HCT116 (cell line): ENCODE measurements around the gene PGM2L1. TPM values are rescaled to one million over a fixed set of nuclear protein-coding genes. Genes with fewer than 3 reads are reported as not detected.

Source experiments
- ATAC-seq: fragments of 200-7000 bp; cut with Tn5 transposase; 2 replicates; pipeline ENCODE4 v1.9.1; 2020; ENCODE audit warnings: mild to moderate bottlenecking, moderate library complexity
- BruUV-seq: library from RNA; stranded (reverse); fragments of 400-500 nt; replicated peaks from 2 replicates; lab custom pipeline; 2021; lab: Mats Ljungman, UMichigan
- CTCF ChIA-PET: fragments of 300-600 bp; sonication (Branson Sonifier 250); formaldehyde crosslinking; loops from one replicate; lab custom pipeline; 2021; ENCODE audit warnings: antibody characterized with exemption; lab: Charles Lee
- POLR2A ChIA-PET: fragments of 300-600, 350-600 bp; sonication (Branson Sonifier 250); formaldehyde crosslinking; loops from one replicate; lab custom pipeline; 2021; ENCODE audit warnings: antibody characterized with exemption; lab: Charles Lee
- RAD21 ChIA-PET, 2 experiments: fragments of 300-600 bp; sonication (Branson Sonifier 250); formaldehyde crosslinking; loops; one replicate each; lab custom pipeline; 2023; ENCODE audit warnings: low total read pairs in 2 of 2; ENCODE audit not compliant: uncharacterized antibody in 2 of 2, unreplicated experiment in 2 of 2, low non-redundant PET in 1 of 2; lab: Charles Lee
- DNase-seq: peaks from one replicate; pipeline ENCODE4 v3.0.0-alpha.2; 2010; ENCODE audit warnings: low read depth, low spot score
- H2AFZ ChIP-seq: fragments of 200-600 bp; shearing (Covaris generic), sonication (generic); 2 replicates; pipeline ENCODE4 v1.6.1; 2017; ENCODE audit warnings: low read depth, mixed run types, mixed read lengths, antibody characterized with exemption, low read length; ENCODE audit not compliant: poor library complexity, severe bottlenecking
- H3K27ac ChIP-seq: 2 replicates; pipeline ENCODE4 v1.5.1; 2012; ENCODE audit warnings: low read depth, low read length
- H3K27me3 ChIP-seq: fragments of 200-600 bp; sonication (generic); 2 replicates; pipeline ENCODE4 v1.6.1; 2016; ENCODE audit warnings: mixed run types, low read length, mixed read lengths; ENCODE audit not compliant: insufficient read depth
- H3K36me3 ChIP-seq, 2 experiments: fragments of 200-500 bp in 1 of 2; fragments of 200-600 bp in 1 of 2; sonication (Bioruptor generic) in 1 of 2; sonication (generic) in 1 of 2; 2 replicates each; pipeline versions ENCODE4 v1.5.1 to v1.6.1; 2014 to 2016; ENCODE audit warnings: low read length in 2 of 2, inconsistent platforms in 1 of 2, mixed read lengths in 1 of 2, mixed run types in 1 of 2; ENCODE audit not compliant: insufficient read depth in 2 of 2, control insufficient read depth in 1 of 2
- H3K4me1 ChIP-seq, 2 experiments: fragments of 200-600 bp in 1 of 2; sonication (generic) in 1 of 2; 2 replicates each; pipeline versions ENCODE4 v1.5.1 to v1.6.1; 2012 to 2017; ENCODE audit warnings: low read length in 2 of 2, inconsistent platforms in 1 of 2, mild to moderate bottlenecking in 1 of 2, mixed read lengths in 1 of 2, mixed run types in 1 of 2, moderate library complexity in 1 of 2; ENCODE audit not compliant: insufficient read depth in 2 of 2, control insufficient read depth in 1 of 2
- H3K4me2 ChIP-seq: fragments of 200-600 bp; sonication (generic); 2 replicates; pipeline ENCODE4 v1.6.1; 2017; ENCODE audit warnings: mixed run types, low read length, mixed read lengths
- H3K4me3 ChIP-seq, 2 experiments: fragments of 200-600 bp in 1 of 2; sonication (generic) in 1 of 2; replicated peaks in 1 of 2; 2 replicates each; pipeline ENCODE4 v1.5.1; 2011 to 2016; ENCODE audit warnings: low read length in 2 of 2, control low read depth in 1 of 2, low read depth in 1 of 2, mild to moderate bottlenecking in 1 of 2, mixed read lengths in 1 of 2, mixed run types in 1 of 2
- H3K79me2 ChIP-seq: fragments of 200-600 bp; sonication (generic); 2 replicates; pipeline ENCODE4 v1.6.1; 2017; ENCODE audit warnings: mild to moderate bottlenecking, mixed run types, low read length, moderate library complexity, mixed read lengths; ENCODE audit not compliant: insufficient read depth
- H3K9ac ChIP-seq: fragments of 200-600 bp; sonication (generic); 2 replicates; pipeline ENCODE4 v1.6.1; 2016; ENCODE audit warnings: low read length, mixed read lengths
- H3K9me2 ChIP-seq: fragments of 200-600 bp; sonication (generic), shearing (Covaris generic); 2 replicates; pipeline ENCODE4 v1.6.1; 2017; ENCODE audit warnings: mixed run types, mild to moderate bottlenecking, moderate library complexity; ENCODE audit not compliant: insufficient read depth
- H3K9me3 ChIP-seq, 2 experiments: fragments of 200-500 bp in 1 of 2; fragments of 200-600 bp in 1 of 2; sonication (Bioruptor generic) in 1 of 2; sonication (generic) in 1 of 2; 2 replicates each; pipeline ENCODE4 v1.6.1; 2014 to 2017; ENCODE audit warnings: low read length in 2 of 2, mixed read lengths in 2 of 2, inconsistent platforms in 1 of 2, low read depth in 1 of 2, mild to moderate bottlenecking in 1 of 2, mixed run types in 1 of 2, moderate library complexity in 1 of 2; ENCODE audit not compliant: control insufficient read depth in 1 of 2, insufficient read depth in 1 of 2
- H4K20me1 ChIP-seq: fragments of 200-600 bp; sonication (generic), shearing (Covaris generic); 2 replicates; pipeline ENCODE4 v1.6.1; 2017; ENCODE audit warnings: mixed run types, mild to moderate bottlenecking, moderate library complexity; ENCODE audit not compliant: insufficient read depth
- CEBPB ChIP-seq: IDR thresholded peaks from 2 replicates; pipeline ENCODE4 v1.6.1; 2012; ENCODE audit warnings: low read depth
- CTCF ChIP-seq, 3 experiments: fragments of 200-600 bp in 1 of 3; sonication (generic) in 1 of 3; IDR thresholded peaks in 2 of 3; conservative IDR thresholded peaks in 1 of 3; 2 replicates each; pipeline ENCODE4 v1.5.1; 2012 to 2017; ENCODE audit warnings: low read depth in 2 of 3, low read length in 2 of 3, antibody characterized with exemption in 1 of 3, borderline replicate concordance in 1 of 3, control low read depth in 1 of 3, mild to moderate bottlenecking in 1 of 3, mixed read lengths in 1 of 3, mixed run types in 1 of 3, moderate library complexity in 1 of 3; ENCODE audit not compliant: insufficient read depth in 1 of 3
- ELF1 ChIP-seq: IDR thresholded peaks from 2 replicates; pipeline ENCODE4 v1.6.1; 2012; ENCODE audit warnings: low read depth, borderline replicate concordance
- EZH2 ChIP-seq: fragments of 200-600 bp; sonication (generic); IDR thresholded peaks from 2 replicates; pipeline ENCODE4 v1.6.1; 2017; ENCODE audit warnings: antibody characterized with exemption, mixed run types
- POLR2A ChIP-seq: IDR thresholded peaks from 2 replicates; pipeline ENCODE4 v1.7.0; 2011; ENCODE audit warnings: borderline replicate concordance; ENCODE audit not compliant: insufficient read depth, insufficient read length; ENCODE audit errors: extremely low read depth
- SRF ChIP-seq: IDR thresholded peaks from 2 replicates; pipeline ENCODE4 v1.6.1; 2012; ENCODE audit warnings: low read depth
- TCF7L2 ChIP-seq: IDR thresholded peaks from 2 replicates; pipeline ENCODE4 v1.7.0; 2011; ENCODE audit warnings: borderline replicate concordance, inconsistent platforms; ENCODE audit not compliant: insufficient read depth, insufficient read length; ENCODE audit errors: extremely low read depth
- ZFX ChIP-seq: fragments of 450-650 bp; IDR thresholded peaks from 2 replicates; pipeline ENCODE4 v1.6.1; 2017
- ZNF274 ChIP-seq: fragments of 200-500 bp; sonication (Bioruptor generic); IDR thresholded peaks from 2 replicates; pipeline ENCODE4 v1.6.1; 2014; ENCODE audit warnings: mild to moderate bottlenecking, low read depth, low read length, inconsistent platforms
- intact Hi-C: fragments of 100-400 bp; cut with micrococcal nuclease; formaldehyde crosslinking; loops from 2 replicates; pipeline ENCODE4 v1.10.0; 2022
- total RNA-seq: library from RNA; stranded (reverse); gene quantifications from one replicate; pipeline ENCODE4 v1.2.1, GENCODE V29; 2021; ENCODE audit not compliant: unreplicated experiment
- TF ChIP-seq, protein P1 (sequence below): IDR thresholded peaks from 2 replicates; pipeline ENCODE4 v1.6.1; 2012; ENCODE audit warnings: low read depth

PGM2L1 gene
- total RNA-seq, 1 experiment from 2014 or later = 4.9 TPM

DNA sequence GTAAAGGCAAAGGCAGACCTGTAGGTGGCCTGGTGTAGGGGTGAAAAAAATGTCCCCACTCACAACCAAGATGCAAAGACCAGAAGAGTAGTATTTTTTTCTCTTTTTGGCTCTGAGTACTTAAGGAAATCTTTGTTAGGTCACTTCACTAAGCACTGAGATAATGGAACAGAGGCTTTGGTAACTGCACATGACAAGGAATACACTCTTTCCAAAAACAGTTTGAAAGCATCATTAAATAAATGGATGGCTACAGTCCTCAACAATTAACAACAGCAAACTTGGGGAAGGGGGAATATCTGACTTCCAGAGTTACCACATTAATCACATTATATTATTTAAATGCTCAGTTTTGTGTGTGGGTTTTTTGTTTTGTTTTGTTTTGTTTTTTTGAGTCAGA, 26.9 kb upstream of the PGM2L1 start:
- intact Hi-C loops = no loop called here
- Histone ChIP-seq H3K36me3 (no peaks in the 10 kb centered on the region), H3K4me1 (no peaks in the 10 kb centered on the region), H3K4me3 (no peak overlapping the region), H3K27ac (no peak overlapping the region), H3K79me2 (no peaks in the 10 kb centered on the region), H2AFZ (no peak overlapping the region), H3K4me2 (no peak overlapping the region), H4K20me1 (no peaks in the 10 kb centered on the region), H3K9ac (no peak overlapping the region), H3K9me3 (no peaks in the 10 kb centered on the region), H3K27me3 (no peaks in the 10 kb centered on the region), H3K9me2 (no peaks in the 10 kb centered on the region)
- ChIA-PET CTCF (no interaction called here), POLR2A (no interaction called here), RAD21 (no interaction called here)
- no TSS peak for BruUV-seq
- DNase-seq (no peak), ATAC-seq (no peak)
- TF ChIP-seq TCF7L2 = no peak
- TF ChIP-seq ZNF274 = no peak
- TF ChIP-seq ZFX = no peak
- no peak for TF ChIP-seq CTCF (IDR thresholded peaks at IDR 0.05 in 2 of 3, conservative IDR thresholded peaks at IDR 0.05 in 1 of 3; ENCODE audit: borderline replicate concordance in 1 of 3, insufficient read depth in 1 of 3, low read depth in 2 of 3, low read length in 2 of 3)
- no peak for TF ChIP-seq CEBPB
- no peak for TF ChIP-seq SRF
- no peak for TF ChIP-seq ELF1
- TF ChIP-seq POLR2A = no peak
- TF ChIP-seq, protein P1, sequence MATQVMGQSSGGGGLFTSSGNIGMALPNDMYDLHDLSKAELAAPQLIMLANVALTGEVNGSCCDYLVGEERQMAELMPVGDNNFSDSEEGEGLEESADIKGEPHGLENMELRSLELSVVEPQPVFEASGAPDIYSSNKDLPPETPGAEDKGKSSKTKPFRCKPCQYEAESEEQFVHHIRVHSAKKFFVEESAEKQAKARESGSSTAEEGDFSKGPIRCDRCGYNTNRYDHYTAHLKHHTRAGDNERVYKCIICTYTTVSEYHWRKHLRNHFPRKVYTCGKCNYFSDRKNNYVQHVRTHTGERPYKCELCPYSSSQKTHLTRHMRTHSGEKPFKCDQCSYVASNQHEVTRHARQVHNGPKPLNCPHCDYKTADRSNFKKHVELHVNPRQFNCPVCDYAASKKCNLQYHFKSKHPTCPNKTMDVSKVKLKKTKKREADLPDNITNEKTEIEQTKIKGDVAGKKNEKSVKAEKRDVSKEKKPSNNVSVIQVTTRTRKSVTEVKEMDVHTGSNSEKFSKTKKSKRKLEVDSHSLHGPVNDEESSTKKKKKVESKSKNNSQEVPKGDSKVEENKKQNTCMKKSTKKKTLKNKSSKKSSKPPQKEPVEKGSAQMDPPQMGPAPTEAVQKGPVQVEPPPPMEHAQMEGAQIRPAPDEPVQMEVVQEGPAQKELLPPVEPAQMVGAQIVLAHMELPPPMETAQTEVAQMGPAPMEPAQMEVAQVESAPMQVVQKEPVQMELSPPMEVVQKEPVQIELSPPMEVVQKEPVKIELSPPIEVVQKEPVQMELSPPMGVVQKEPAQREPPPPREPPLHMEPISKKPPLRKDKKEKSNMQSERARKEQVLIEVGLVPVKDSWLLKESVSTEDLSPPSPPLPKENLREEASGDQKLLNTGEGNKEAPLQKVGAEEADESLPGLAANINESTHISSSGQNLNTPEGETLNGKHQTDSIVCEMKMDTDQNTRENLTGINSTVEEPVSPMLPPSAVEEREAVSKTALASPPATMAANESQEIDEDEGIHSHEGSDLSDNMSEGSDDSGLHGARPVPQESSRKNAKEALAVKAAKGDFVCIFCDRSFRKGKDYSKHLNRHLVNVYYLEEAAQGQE = no peak
- TF ChIP-seq EZH2 = no peak
